Liver (tissue), 3 donors: Measurements from ENCODE around the gene BRWD1.

Source experiments
- ATF3 ChIP-seq: IDR thresholded peaks from 2 replicates; pipeline ENCODE4 v1.6.1; 2016; ENCODE audit warnings: antibody characterized with exemption
- CTCF ChIP-seq: fragments of 150-350 bp; IDR thresholded peaks from 2 replicates; pipeline ENCODE4 v1.5.1; 2017; ENCODE audit warnings: improper control_type of control experiment, low read depth, low read length; ENCODE audit not compliant: missing input control
- FOXA1 ChIP-seq: IDR thresholded peaks from 2 replicates; pipeline ENCODE4 v1.6.1; 2016; ENCODE audit warnings: antibody characterized with exemption
- GABPA ChIP-seq, 2 donors: IDR thresholded peaks in 1 of 2; conservative IDR thresholded peaks in 1 of 2; 2 replicates each; pipeline ENCODE4 v1.6.1; 2016; ENCODE audit warnings: antibody characterized with exemption in 2 of 2, mild to moderate bottlenecking in 1 of 2, moderate library complexity in 1 of 2
- RAD21 ChIP-seq, 2 donors: IDR thresholded peaks; 2 replicates each; pipeline ENCODE4 v1.6.1; 2016; ENCODE audit warnings: antibody characterized with exemption in 2 of 2, mild to moderate bottlenecking in 2 of 2
- REST ChIP-seq: IDR thresholded peaks from 2 replicates; pipeline ENCODE4 v1.6.1; 2016; ENCODE audit warnings: antibody characterized with exemption, mild to moderate bottlenecking
- TAF1 ChIP-seq: conservative IDR thresholded peaks from 2 replicates; pipeline ENCODE4 v1.6.1; 2016; ENCODE audit warnings: antibody characterized with exemption, mild to moderate bottlenecking
- YY1 ChIP-seq: IDR thresholded peaks from 2 replicates; pipeline ENCODE4 v1.6.1; 2016; ENCODE audit warnings: antibody characterized with exemption, mild to moderate bottlenecking
- donor health status: healthy.
- donor health status: healthy.

GRCh38 chr21:39198800-39199199 is 114.6 kb downstream of the BRWD1 start:
- TF ChIP-seq CTCF (no peak), TAF1 (no peak), FOXA1 (no peak), ATF3 (no peak), YY1 (no peak), GABPA (IDR thresholded peaks at IDR 0.05 in 1 of 2, conservative IDR thresholded peaks at IDR 0.05 in 1 of 2) (no peak), RAD21 (IDR thresholded peaks at IDR 0.05) (no peak), REST (no peak)
